HepG2 (cell line): ENCODE data around the gene CTSV. TPM values are rescaled to one million over a fixed set of nuclear protein-coding genes. Genes with fewer than 3 reads are reported as not detected.
"Not testable (repeated sequence)": the region's sequence is repeated elsewhere in the genome, so short reads cannot be mapped to it uniquely, and the experiment has no call there.

Experiments
- ATAC-seq: fragments of 200-7000 bp; cut with Tn5 transposase; 3 replicates; pipeline ENCODE4 v1.9.1; 2020; ENCODE audit warnings: mild to moderate bottlenecking, moderate library complexity
- BruUV-seq: library from RNA; stranded (reverse); fragments of 400-500 nt; replicated peaks from 2 replicates; lab custom pipeline; 2021; lab: Mats Ljungman, UMichigan
- CTCF ChIA-PET: fragments of 300-600 bp; formaldehyde crosslinking; extraction: SDS; loops from one replicate; lab custom pipeline; 2021; ENCODE audit warnings: low total read pairs, inconsistent platforms, low intra/inter-chr PET ratio; lab: Yijun Ruan, JAX
- POLR2A ChIA-PET: fragments of 350-600 bp; sonication (Branson Sonifier 250); formaldehyde crosslinking; loops from one replicate; lab custom pipeline; 2020; ENCODE audit warnings: antibody characterized with exemption, inconsistent platforms; lab: Yijun Ruan, JAX
- DNase-seq: peaks from one replicate; pipeline ENCODE4 v3.0.0-alpha.2; 2015; ENCODE audit warnings: low spot score
- FAIRE-seq: peaks from 3 replicates; lab custom pipeline; 2011; peaks lifted over from hg19 to GRCh38; lab: Jason Lieb, UNC
- H2AFZ ChIP-seq: one replicate; pipeline ENCODE4 v1.6.1; 2011; ENCODE audit warnings: low read length, inconsistent platforms
- H3K27ac ChIP-seq: fragments of 300-600 bp; 3 replicates; pipeline ENCODE4 v1.8.0; 2011; ENCODE audit warnings: mixed run types, mild to moderate bottlenecking, mixed read lengths, low read length, inconsistent platforms; ENCODE audit not compliant: insufficient read depth; ENCODE audit errors: extremely low read length
- H3K27me3 ChIP-seq, 2 experiments: fragments of 200-600 bp in 1 of 2; 2 replicates in 1 of 2; 3 replicates in 1 of 2; pipeline versions ENCODE4 v1.6.0 to v1.8.0; 2011; ENCODE audit warnings: low read length in 2 of 2, mild to moderate bottlenecking in 2 of 2, moderate library complexity in 2 of 2, inconsistent platforms in 1 of 2; ENCODE audit not compliant: insufficient read depth in 2 of 2, control insufficient read depth in 1 of 2
- H3K36me3 ChIP-seq, 2 experiments: fragments of 200-600 bp in 1 of 2; replicated peaks in 1 of 2; 2 replicates in 1 of 2; 3 replicates in 1 of 2; pipeline versions ENCODE4 v1.5.1 to v1.8.0; 2011; ENCODE audit warnings: low read length in 2 of 2, inconsistent platforms in 1 of 2; ENCODE audit not compliant: insufficient read depth in 2 of 2, control insufficient read depth in 1 of 2
- H3K4me1 ChIP-seq: 2 replicates; pipeline ENCODE4 v1.5.1; 2012; ENCODE audit warnings: low read length, inconsistent platforms; ENCODE audit not compliant: insufficient read depth
- H3K4me2 ChIP-seq: 2 replicates; pipeline ENCODE4 v1.6.0; 2011; ENCODE audit warnings: low read depth, low read length, inconsistent platforms
- H3K4me3 ChIP-seq, 3 experiments: fragments of 200-600 bp in 1 of 3; sonication (generic), shearing (Covaris generic) in 1 of 3; replicated peaks in 1 of 3; 2 replicates each; pipeline ENCODE4 v1.5.1; 2011 to 2016; ENCODE audit warnings: low read length in 3 of 3, inconsistent platforms in 2 of 3, low read depth in 2 of 3, mild to moderate bottlenecking in 2 of 3, control low read depth in 1 of 3, mixed read lengths in 1 of 3; ENCODE audit not compliant: insufficient read depth in 1 of 3
- H3K79me2 ChIP-seq: one replicate; pipeline ENCODE4 v1.6.1; 2011; ENCODE audit warnings: low read length, inconsistent platforms; ENCODE audit not compliant: insufficient read depth
- H3K9ac ChIP-seq: 2 replicates; pipeline ENCODE4 v1.6.0; 2011; ENCODE audit warnings: mild to moderate bottlenecking, low read depth, low read length, inconsistent platforms; ENCODE audit not compliant: insufficient read depth
- H3K9me3 ChIP-seq: 2 replicates; pipeline ENCODE4 v1.5.1; 2012; ENCODE audit warnings: mild to moderate bottlenecking, low read length
- H4K20me1 ChIP-seq: 2 replicates; pipeline ENCODE4 v1.6.0; 2011; ENCODE audit warnings: inconsistent platforms, mild to moderate bottlenecking, low read length, moderate library complexity; ENCODE audit not compliant: insufficient read depth
- IKZF5 ChIP-seq: IDR thresholded peaks from 2 replicates; pipeline ENCODE4 v1.6.1; 2018; ENCODE audit warnings: missing genetic modification reagents, mild to moderate bottlenecking, missing compliant biosample characterization
- RBM22 ChIP-seq: fragments of 200-400 bp; formaldehyde crosslinking; optimal IDR thresholded peaks from 2 replicates; pipeline ENCODE3; 2017; ENCODE audit warnings: mild to moderate bottlenecking, low read length, moderate library complexity
- ZBTB14 ChIP-seq: sonication (generic); formaldehyde crosslinking; IDR thresholded peaks from 2 replicates; pipeline ENCODE4 v1.4.0; 2020; ENCODE audit warnings: missing genetic modification reagents
- ZFP37 ChIP-seq: sonication (generic); formaldehyde crosslinking; IDR thresholded peaks from 2 replicates; pipeline ENCODE4 v1.4.0; 2020; ENCODE audit warnings: missing genetic modification reagents, borderline replicate concordance
- ZNF430 ChIP-seq: sonication (generic); formaldehyde crosslinking; IDR thresholded peaks from 2 replicates; pipeline ENCODE4 v1.9.0; 2021; ENCODE audit warnings: mild to moderate bottlenecking, missing genetic modification reagents
- WGBS: methylation state at CpG from one replicate; pipeline ENCODE4 v1.1.6; 2017; ENCODE audit warnings: low lambda C conversion rate; 5-methylcytosine and 5-hydroxymethylcytosine counted together
- in situ Hi-C: cut with HindIII; loops from 2 replicates; pipeline ENCODE4 v1.10.0; 2017; ENCODE audit warnings: low pct_unique_long_range_greater_than_20kb; ENCODE audit not compliant: extremely low pct_ligation_motif_present
- intact Hi-C: fragments of 100-400 bp; cut with micrococcal nuclease; formaldehyde crosslinking; loops from one replicate; pipeline ENCODE4 v1.10.0; 2022; ENCODE audit not compliant: unreplicated experiment
- polyA plus RNA-seq, 8 experiments: library from polyadenylated mRNA; depleted of rRNA in 3 of 8; stranded (reverse) in 7 of 8; unstranded in 1 of 8; fragments of >200 nt; fragmentation: Illumina TruSeq in 4 of 8; extraction: Trizol in 4 of 8; gene quantifications; 2 replicates each; pipeline versions ENCODE4 v1.2.1 to v1.2.3, GENCODE V29; 2011 to 2016; ENCODE audit warnings: low read depth in 4 of 8, missing spikeins in 1 of 8, mixed read lengths in 1 of 8; ENCODE audit not compliant: insufficient read depth in 1 of 8
- total RNA-seq, 5 experiments: library from RNA; depleted of rRNA; stranded (reverse); fragments of >200 nt; fragmentation: Illumina TruSeq; extraction: Trizol; gene quantifications; 2 replicates each; pipeline ENCODE4 v1.2.3, GENCODE V29; 2016; ENCODE audit warnings: low read depth in 1 of 5

CTSV gene
- total and polyA plus RNA-seq, 2 of the 13 experiments (the other 11 are each of a cell fraction or from before 2014, with no cell fraction given) = 10.6 to 12.6 TPM

GRCh38 chr9:97038611-97039513 lies at the start of gene CTSV (continued):
- TF ChIP-seq ZBTB14 (CRISPR knock-in tag) = no peak
- peak; percentile 45; the same call in 1 of the 2 replicates for TF ChIP-seq ZNF430 (CRISPR knock-in tag)
- peak; percentile 60; the same call in 1 of the 2 replicates for TF ChIP-seq IKZF5 (CRISPR knock-in tag)
- TF ChIP-seq RBM22 = no peak
- TF ChIP-seq ZFP37 (CRISPR knock-in tag) = no peak

GRCh38 chr9:97087668-97088215 lies 48.8 kb upstream of the CTSV start:
- H3K27me3 ChIP-seq, H3K79me2 ChIP-seq, H3K9me3 ChIP-seq, CTCF ChIA-PET, H3K27ac ChIP-seq, FAIRE-seq, intact Hi-C loops, BruUV-seq, DNase-seq, H2AFZ ChIP-seq, H3K4me1 ChIP-seq, H4K20me1 ChIP-seq, H3K36me3 ChIP-seq, H3K4me3 ChIP-seq, H3K9ac ChIP-seq, H3K4me2 ChIP-seq, in situ Hi-C loops, ATAC-seq, POLR2A ChIA-PET: not testable (repeated sequence)
- WGBS = 33% methylated on average over 3 of the region's 3 CpGs

- H3K9me3 ChIP-seq, H3K79me2 ChIP-seq, H3K4me2 ChIP-seq, FAIRE-seq, DNase-seq, intact Hi-C loops, H3K36me3 ChIP-seq, H4K20me1 ChIP-seq, BruUV-seq, ATAC-seq, H3K27ac ChIP-seq, in situ Hi-C loops, H3K9ac ChIP-seq, H3K27me3 ChIP-seq, CTCF ChIA-PET, H2AFZ ChIP-seq, POLR2A ChIA-PET, H3K4me1 ChIP-seq, H3K4me3 ChIP-seq: not testable (repeated sequence)
- 25% methylated on average over 6 of the region's 6 CpGs for WGBS
These were observed 45.6 kb upstream of the CTSV start for GRCh38 chr9:97084562-97084991.
